HEK293 (cell line): ENCODE data around the gene KIF17.
A peak's percentile ranks its signal among the peaks of the same experiment; 100 is the strongest.

Experiments used
- GLIS2 ChIP-seq: fragments of 450-650 bp; formaldehyde crosslinking; IDR thresholded peaks from 2 replicates; pipeline ENCODE4 v1.5.1; 2016; ENCODE audit warnings: missing biosample characterization, missing genetic modification characterization
- KLF8 ChIP-seq: fragments of 450-650 bp; formaldehyde crosslinking; IDR thresholded peaks from 2 replicates; pipeline ENCODE4 v1.5.1; 2016; ENCODE audit warnings: missing biosample characterization, missing genetic modification characterization
- PRDM1 ChIP-seq: fragments of 450-650 bp; formaldehyde crosslinking; IDR thresholded peaks from 2 replicates; pipeline ENCODE4; 2016; ENCODE audit warnings: missing biosample characterization, missing genetic modification characterization
- SCRT2 ChIP-seq: fragments of 450-650 bp; formaldehyde crosslinking; IDR thresholded peaks from 2 replicates; pipeline ENCODE4 v1.5.1; 2016; ENCODE audit warnings: missing biosample characterization, missing genetic modification characterization
- SP2 ChIP-seq: fragments of 450-650 bp; formaldehyde crosslinking; IDR thresholded peaks from 2 replicates; pipeline ENCODE4 v1.5.1; 2016; ENCODE audit warnings: missing biosample characterization, missing genetic modification characterization
- TRIM28 ChIP-seq: IDR thresholded peaks from 2 replicates; pipeline ENCODE4 v1.6.1; 2011; ENCODE audit warnings: low read length, control low read depth, borderline replicate concordance
- ZIC2 ChIP-seq: fragments of 450-650 bp; formaldehyde crosslinking; IDR thresholded peaks from 2 replicates; pipeline ENCODE4 v1.5.1; 2016; ENCODE audit warnings: missing biosample characterization, missing genetic modification characterization
- ZNF10 ChIP-seq: fragments of 450-650 bp; formaldehyde crosslinking; IDR thresholded peaks from 2 replicates; pipeline ENCODE4 v1.5.1; 2017; ENCODE audit warnings: missing biosample characterization, missing genetic modification characterization
- ZNF114 ChIP-seq: fragments of 450-650 bp; formaldehyde crosslinking; IDR thresholded peaks from 2 replicates; pipeline ENCODE4 v1.5.0; 2017; ENCODE audit warnings: missing biosample characterization, missing genetic modification characterization
- ZNF133 ChIP-seq: fragments of 450-650 bp; formaldehyde crosslinking; IDR thresholded peaks from 2 replicates; pipeline ENCODE4 v1.5.1; 2016; ENCODE audit warnings: missing biosample characterization, missing genetic modification characterization
- ZNF2 ChIP-seq: fragments of 450-650 bp; formaldehyde crosslinking; IDR thresholded peaks from 2 replicates; pipeline ENCODE4 v1.5.1; 2016; ENCODE audit warnings: missing biosample characterization, missing genetic modification characterization
- ZNF239 ChIP-seq: fragments of 450-650 bp; formaldehyde crosslinking; IDR thresholded peaks from 2 replicates; pipeline ENCODE4 v1.5.1; 2016; ENCODE audit warnings: missing biosample characterization, missing genetic modification characterization
- ZNF600 ChIP-seq: fragments of 450-650 bp; formaldehyde crosslinking; IDR thresholded peaks from 2 replicates; pipeline ENCODE4 v1.5.1; 2016; ENCODE audit warnings: missing biosample characterization, missing genetic modification characterization
- ZNF624 ChIP-seq: fragments of 450-650 bp; formaldehyde crosslinking; IDR thresholded peaks from 2 replicates; pipeline ENCODE4 v1.5.1; 2017; ENCODE audit warnings: missing biosample characterization, missing genetic modification characterization
- ZNF747 ChIP-seq: fragments of 450-650 bp; formaldehyde crosslinking; IDR thresholded peaks from 2 replicates; pipeline ENCODE4 v1.5.1; 2016; ENCODE audit warnings: missing biosample characterization, missing genetic modification characterization
- ZNF76 ChIP-seq: fragments of 450-650 bp; formaldehyde crosslinking; IDR thresholded peaks from 2 replicates; pipeline ENCODE4; 2016; ENCODE audit warnings: low read depth, missing biosample characterization, missing genetic modification characterization, borderline replicate concordance
- TF ChIP-seq, protein P1 (sequence below): fragments of 450-650 bp; formaldehyde crosslinking; IDR thresholded peaks from 2 replicates; pipeline ENCODE4 v1.5.1; 2016; ENCODE audit warnings: missing biosample characterization, missing genetic modification characterization
- TF ChIP-seq, protein P2 (sequence below): fragments of 450-650 bp; formaldehyde crosslinking; IDR thresholded peaks from 2 replicates; pipeline ENCODE4 v1.5.1; 2016; ENCODE audit warnings: missing biosample characterization, missing genetic modification characterization, borderline replicate concordance
- TF ChIP-seq, protein P3 (sequence below): fragments of 450-650 bp; formaldehyde crosslinking; IDR thresholded peaks from 2 replicates; pipeline ENCODE4 v1.5.1; 2016; ENCODE audit warnings: missing biosample characterization, missing genetic modification characterization, borderline replicate concordance
- TF ChIP-seq, protein P4 (sequence below): fragments of 450-650 bp; formaldehyde crosslinking; IDR thresholded peaks from 2 replicates; pipeline ENCODE4 v1.5.0; 2017; ENCODE audit warnings: missing biosample characterization, missing genetic modification characterization, borderline replicate concordance
- TF ChIP-seq, protein P5 (sequence below): fragments of 450-650 bp; formaldehyde crosslinking; optimal IDR thresholded peaks from 2 replicates; pipeline ENCODE3; 2016; ENCODE audit warnings: missing biosample characterization, mild to moderate bottlenecking, missing genetic modification characterization
- TF ChIP-seq, protein P6 (sequence below): fragments of 450-650 bp; formaldehyde crosslinking; conservative IDR thresholded peaks from 2 replicates; pipeline ENCODE4 v1.5.1; 2016; ENCODE audit warnings: low read depth, missing biosample characterization, missing genetic modification characterization

Gene KIF17

DNA sequence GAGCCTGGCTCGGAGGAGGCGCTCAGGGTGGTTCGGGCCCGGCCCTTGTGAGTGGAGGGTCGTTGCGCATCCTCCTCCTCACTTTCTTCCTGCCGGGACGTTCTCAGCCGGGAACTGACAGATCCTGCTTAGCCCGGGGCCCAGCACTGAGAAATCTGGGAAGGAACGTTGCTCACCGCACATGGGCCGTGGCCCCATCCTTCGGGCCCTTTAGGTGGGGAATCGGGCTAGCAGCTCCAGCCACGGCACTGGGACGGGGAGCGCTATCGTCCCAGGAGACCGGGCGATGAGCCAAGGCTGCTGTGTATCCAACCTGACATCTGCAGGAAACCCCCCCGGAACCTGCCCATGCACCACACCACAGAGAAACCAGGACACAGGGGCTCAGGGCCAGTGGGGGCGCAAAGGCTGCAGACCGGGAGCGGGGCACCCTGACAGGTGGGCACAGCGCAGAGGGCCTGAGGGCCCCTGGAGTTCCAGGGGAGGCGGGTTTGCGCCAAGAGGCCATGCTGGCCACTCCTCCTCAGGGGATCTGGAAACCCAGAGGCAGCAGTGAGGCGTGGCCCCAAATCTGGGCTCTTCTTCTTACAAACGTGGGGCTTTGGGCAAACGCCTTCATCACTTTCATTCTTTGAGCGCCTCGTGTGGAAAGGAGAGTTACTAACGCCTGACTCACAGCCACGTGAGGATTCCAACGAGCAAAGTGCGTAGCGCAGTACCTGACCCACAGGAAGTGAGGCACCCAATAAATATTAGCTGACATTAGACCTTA lies 15.0 kb upstream of the KIF17 start, which contains the start of gene SH2D5 (continued):
- TF ChIP-seq, protein P1, sequence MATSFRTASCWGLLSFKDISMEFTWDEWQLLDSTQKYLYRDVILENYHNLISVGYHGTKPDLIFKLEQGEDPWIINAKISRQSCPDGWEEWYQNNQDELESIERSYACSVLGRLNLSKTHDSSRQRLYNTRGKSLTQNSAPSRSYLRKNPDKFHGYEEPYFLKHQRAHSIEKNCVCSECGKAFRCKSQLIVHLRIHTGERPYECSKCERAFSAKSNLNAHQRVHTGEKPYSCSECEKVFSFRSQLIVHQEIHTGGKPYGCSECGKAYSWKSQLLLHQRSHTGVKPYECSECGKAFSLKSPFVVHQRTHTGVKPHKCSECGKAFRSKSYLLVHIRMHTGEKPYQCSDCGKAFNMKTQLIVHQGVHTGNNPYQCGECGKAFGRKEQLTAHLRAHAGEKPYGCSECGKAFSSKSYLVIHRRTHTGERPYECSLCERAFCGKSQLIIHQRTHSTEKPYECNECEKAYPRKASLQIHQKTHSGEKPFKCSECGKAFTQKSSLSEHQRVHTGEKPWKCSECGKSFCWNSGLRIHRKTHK (tag by site-specific recombination): no peak
- TF ChIP-seq ZNF76 (tag by site-specific recombination): peak; percentile 37
- TF ChIP-seq ZNF2: peak; percentile 68
- TF ChIP-seq, protein P2, sequence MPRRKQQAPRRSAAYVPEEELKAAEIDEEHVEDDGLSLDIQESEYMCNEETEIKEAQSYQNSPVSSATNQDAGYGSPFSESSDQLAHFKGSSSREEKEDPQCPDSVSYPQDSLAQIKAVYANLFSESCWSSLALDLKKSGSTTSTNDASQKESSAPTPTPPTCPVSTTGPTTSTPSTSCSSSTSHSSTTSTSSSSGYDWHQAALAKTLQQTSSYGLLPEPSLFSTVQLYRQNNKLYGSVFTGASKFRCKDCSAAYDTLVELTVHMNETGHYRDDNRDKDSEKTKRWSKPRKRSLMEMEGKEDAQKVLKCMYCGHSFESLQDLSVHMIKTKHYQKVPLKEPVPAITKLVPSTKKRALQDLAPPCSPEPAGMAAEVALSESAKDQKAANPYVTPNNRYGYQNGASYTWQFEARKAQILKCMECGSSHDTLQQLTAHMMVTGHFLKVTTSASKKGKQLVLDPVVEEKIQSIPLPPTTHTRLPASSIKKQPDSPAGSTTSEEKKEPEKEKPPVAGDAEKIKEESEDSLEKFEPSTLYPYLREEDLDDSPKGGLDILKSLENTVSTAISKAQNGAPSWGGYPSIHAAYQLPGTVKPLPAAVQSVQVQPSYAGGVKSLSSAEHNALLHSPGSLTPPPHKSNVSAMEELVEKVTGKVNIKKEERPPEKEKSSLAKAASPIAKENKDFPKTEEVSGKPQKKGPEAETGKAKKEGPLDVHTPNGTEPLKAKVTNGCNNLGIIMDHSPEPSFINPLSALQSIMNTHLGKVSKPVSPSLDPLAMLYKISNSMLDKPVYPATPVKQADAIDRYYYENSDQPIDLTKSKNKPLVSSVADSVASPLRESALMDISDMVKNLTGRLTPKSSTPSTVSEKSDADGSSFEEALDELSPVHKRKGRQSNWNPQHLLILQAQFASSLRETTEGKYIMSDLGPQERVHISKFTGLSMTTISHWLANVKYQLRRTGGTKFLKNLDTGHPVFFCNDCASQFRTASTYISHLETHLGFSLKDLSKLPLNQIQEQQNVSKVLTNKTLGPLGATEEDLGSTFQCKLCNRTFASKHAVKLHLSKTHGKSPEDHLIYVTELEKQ: 0 out of 2 replicates have a peak, but pooled peaks have one; percentile 26
- 0 out of 2 replicates have a peak, but pooled peaks have one; percentile 10 for TF ChIP-seq TRIM28
- peak; percentile 84 for TF ChIP-seq PRDM1 (tag by site-specific recombination)
- no peak for TF ChIP-seq ZNF239 (tag by site-specific recombination)
- TF ChIP-seq, protein P3, sequence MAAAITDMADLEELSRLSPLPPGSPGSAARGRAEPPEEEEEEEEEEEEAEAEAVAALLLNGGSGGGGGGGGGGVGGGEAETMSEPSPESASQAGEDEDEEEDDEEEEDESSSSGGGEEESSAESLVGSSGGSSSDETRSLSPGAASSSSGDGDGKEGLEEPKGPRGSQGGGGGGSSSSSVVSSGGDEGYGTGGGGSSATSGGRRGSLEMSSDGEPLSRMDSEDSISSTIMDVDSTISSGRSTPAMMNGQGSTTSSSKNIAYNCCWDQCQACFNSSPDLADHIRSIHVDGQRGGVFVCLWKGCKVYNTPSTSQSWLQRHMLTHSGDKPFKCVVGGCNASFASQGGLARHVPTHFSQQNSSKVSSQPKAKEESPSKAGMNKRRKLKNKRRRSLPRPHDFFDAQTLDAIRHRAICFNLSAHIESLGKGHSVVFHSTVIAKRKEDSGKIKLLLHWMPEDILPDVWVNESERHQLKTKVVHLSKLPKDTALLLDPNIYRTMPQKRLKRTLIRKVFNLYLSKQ: no peak
- TF ChIP-seq ZNF133 (tag by site-specific recombination): no peak
- TF ChIP-seq, protein P4, sequence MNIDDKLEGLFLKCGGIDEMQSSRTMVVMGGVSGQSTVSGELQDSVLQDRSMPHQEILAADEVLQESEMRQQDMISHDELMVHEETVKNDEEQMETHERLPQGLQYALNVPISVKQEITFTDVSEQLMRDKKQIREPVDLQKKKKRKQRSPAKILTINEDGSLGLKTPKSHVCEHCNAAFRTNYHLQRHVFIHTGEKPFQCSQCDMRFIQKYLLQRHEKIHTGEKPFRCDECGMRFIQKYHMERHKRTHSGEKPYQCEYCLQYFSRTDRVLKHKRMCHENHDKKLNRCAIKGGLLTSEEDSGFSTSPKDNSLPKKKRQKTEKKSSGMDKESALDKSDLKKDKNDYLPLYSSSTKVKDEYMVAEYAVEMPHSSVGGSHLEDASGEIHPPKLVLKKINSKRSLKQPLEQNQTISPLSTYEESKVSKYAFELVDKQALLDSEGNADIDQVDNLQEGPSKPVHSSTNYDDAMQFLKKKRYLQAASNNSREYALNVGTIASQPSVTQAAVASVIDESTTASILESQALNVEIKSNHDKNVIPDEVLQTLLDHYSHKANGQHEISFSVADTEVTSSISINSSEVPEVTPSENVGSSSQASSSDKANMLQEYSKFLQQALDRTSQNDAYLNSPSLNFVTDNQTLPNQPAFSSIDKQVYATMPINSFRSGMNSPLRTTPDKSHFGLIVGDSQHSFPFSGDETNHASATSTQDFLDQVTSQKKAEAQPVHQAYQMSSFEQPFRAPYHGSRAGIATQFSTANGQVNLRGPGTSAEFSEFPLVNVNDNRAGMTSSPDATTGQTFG (tag by site-specific recombination): no peak
- TF ChIP-seq ZNF624 (tag by site-specific recombination): no peak
- TF ChIP-seq ZNF10 (tag by site-specific recombination): 0 out of 2 replicates have a peak, but pooled peaks have one; percentile 11
- peak; percentile 39 for TF ChIP-seq SCRT2
- TF ChIP-seq SP2: peak; percentile 60
- TF ChIP-seq ZNF600 (tag by site-specific recombination): peak; percentile 74; the same call in 1 of the 2 replicates
- TF ChIP-seq, protein P5, sequence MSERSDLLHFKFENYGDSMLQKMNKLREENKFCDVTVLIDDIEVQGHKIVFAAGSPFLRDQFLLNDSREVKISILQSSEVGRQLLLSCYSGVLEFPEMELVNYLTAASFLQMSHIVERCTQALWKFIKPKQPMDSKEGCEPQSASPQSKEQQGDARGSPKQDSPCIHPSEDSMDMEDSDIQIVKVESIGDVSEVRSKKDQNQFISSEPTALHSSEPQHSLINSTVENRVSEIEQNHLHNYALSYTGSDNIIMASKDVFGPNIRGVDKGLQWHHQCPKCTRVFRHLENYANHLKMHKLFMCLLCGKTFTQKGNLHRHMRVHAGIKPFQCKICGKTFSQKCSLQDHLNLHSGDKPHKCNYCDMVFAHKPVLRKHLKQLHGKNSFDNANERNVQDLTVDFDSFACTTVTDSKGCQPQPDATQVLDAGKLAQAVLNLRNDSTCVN (tag by site-specific recombination): peak; percentile 35
- TF ChIP-seq, protein P6, sequence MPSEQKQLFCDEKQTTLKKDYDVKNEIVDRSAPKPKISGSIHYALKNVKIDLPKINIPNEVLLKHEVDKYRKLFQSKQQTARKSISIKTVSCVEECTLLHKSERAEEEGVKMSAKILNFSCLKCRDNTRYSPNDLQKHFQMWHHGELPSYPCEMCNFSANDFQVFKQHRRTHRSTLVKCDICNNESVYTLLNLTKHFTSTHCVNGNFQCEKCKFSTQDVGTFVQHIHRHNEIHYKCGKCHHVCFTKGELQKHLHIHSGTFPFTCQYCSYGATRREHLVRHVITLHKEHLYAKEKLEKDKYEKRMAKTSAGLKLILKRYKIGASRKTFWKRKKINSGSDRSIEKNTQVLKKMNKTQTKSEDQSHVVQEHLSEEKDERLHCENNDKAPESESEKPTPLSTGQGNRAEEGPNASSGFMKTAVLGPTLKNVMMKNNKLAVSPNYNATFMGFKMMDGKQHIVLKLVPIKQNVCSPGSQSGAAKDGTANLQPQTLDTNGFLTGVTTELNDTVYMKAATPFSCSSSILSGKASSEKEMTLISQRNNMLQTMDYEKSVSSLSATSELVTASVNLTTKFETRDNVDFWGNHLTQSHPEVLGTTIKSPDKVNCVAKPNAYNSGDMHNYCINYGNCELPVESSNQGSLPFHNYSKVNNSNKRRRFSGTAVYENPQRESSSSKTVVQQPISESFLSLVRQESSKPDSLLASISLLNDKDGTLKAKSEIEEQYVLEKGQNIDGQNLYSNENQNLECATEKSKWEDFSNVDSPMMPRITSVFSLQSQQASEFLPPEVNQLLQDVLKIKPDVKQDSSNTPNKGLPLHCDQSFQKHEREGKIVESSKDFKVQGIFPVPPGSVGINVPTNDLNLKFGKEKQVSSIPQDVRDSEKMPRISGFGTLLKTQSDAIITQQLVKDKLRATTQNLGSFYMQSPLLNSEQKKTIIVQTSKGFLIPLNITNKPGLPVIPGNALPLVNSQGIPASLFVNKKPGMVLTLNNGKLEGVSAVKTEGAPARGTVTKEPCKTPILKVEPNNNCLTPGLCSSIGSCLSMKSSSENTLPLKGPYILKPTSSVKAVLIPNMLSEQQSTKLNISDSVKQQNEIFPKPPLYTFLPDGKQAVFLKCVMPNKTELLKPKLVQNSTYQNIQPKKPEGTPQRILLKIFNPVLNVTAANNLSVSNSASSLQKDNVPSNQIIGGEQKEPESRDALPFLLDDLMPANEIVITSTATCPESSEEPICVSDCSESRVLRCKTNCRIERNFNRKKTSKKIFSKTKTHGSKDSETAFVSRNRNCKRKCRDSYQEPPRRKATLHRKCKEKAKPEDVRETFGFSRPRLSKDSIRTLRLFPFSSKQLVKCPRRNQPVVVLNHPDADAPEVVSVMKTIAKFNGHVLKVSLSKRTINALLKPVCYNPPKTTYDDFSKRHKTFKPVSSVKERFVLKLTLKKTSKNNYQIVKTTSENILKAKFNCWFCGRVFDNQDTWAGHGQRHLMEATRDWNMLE (tag by site-specific recombination): no peak
- peak; percentile 84 for TF ChIP-seq GLIS2
- no peak for TF ChIP-seq ZNF747 (tag by site-specific recombination)
- TF ChIP-seq ZIC2 (tag by site-specific recombination): peak; percentile 88
- TF ChIP-seq ZNF114 (tag by site-specific recombination): no peak
- peak; percentile 20; the same call in 1 of the 2 replicates for TF ChIP-seq KLF8 (tag by site-specific recombination)
